Endothelial cell (in vitro differentiated cells): Measurements from ENCODE around the gene JMJD6. TPM values are rescaled to one million over a fixed set of nuclear protein-coding genes. Genes with fewer than 3 reads are reported as not detected.
"Not testable (repeated sequence)": the region's sequence is repeated elsewhere in the genome, so short reads cannot be mapped to it uniquely, and the experiment has no call there.

ENCODE experiments used
- DNase-seq: peaks from one replicate; pipeline ENCODE4 v3.0.0; 2021; ENCODE audit warnings: low spot score
- H3K27ac Mint-ChIP-seq: one replicate; pipeline ENCODE4 v1.8.0; 2021; ENCODE audit warnings: mixed read lengths, inconsistent platforms; ENCODE audit not compliant: unreplicated experiment
- H3K27me3 Mint-ChIP-seq: one replicate; pipeline ENCODE4 v1.8.0; 2021; ENCODE audit warnings: mild to moderate bottlenecking, moderate library complexity, mixed read lengths, inconsistent platforms; ENCODE audit not compliant: unreplicated experiment
- H3K36me3 Mint-ChIP-seq: one replicate; pipeline ENCODE4 v1.8.0; 2021; ENCODE audit warnings: mild to moderate bottlenecking, low read depth, mixed read lengths, inconsistent platforms; ENCODE audit not compliant: unreplicated experiment
- H3K4me1 Mint-ChIP-seq: one replicate; pipeline ENCODE4 v1.8.0; 2021; ENCODE audit warnings: mild to moderate bottlenecking, mixed read lengths, inconsistent platforms; ENCODE audit not compliant: unreplicated experiment
- H3K4me3 Mint-ChIP-seq: one replicate; pipeline ENCODE4 v1.8.0; 2021; ENCODE audit warnings: mild to moderate bottlenecking, mixed read lengths, inconsistent platforms; ENCODE audit not compliant: unreplicated experiment
- H3K9me3 Mint-ChIP-seq: one replicate; pipeline ENCODE4 v1.8.0; 2021; ENCODE audit warnings: mixed read lengths, inconsistent platforms; ENCODE audit not compliant: unreplicated experiment
- CTCF ChIP-seq: fragments of 200-600 bp; sonication (generic); IDR thresholded peaks from one replicate; pipeline ENCODE4 v1.5.0; 2021; ENCODE audit warnings: antibody characterized with exemption; ENCODE audit not compliant: unreplicated experiment
- total RNA-seq: library from RNA; stranded (reverse); fragmentation: NEBNext Ultra II Directional; extraction: Animal tissue kit (Norgen Biotek cat#: 25700); gene quantifications from one replicate; pipeline ENCODE4 v1.2.1, GENCODE V29; 2021; ENCODE audit not compliant: unreplicated experiment

JMJD6 gene
- total RNA-seq, 1 donor from 2014 or later = 25.6 TPM

- no peak overlapping the region for H3K27ac Mint-ChIP-seq
- H3K27me3 Mint-ChIP-seq = no peaks in the 10 kb centered on the region
- H3K36me3 Mint-ChIP-seq = peaks cover 28% of the 10 kb centered on the region
- no peak overlapping the region for H3K4me3 Mint-ChIP-seq
- no peaks in the 10 kb centered on the region for H3K9me3 Mint-ChIP-seq
- no peaks in the 10 kb centered on the region for H3K4me1 Mint-ChIP-seq
- DNase-seq = no peak
- no peak for TF ChIP-seq CTCF
Measured at GRCh38 chr17:76747716-76748363, 21.4 kb upstream of the JMJD6 start.

- not testable (repeated sequence) for H3K4me3 Mint-ChIP-seq, H3K4me1 Mint-ChIP-seq, H3K9me3 Mint-ChIP-seq, H3K27ac Mint-ChIP-seq, DNase-seq, H3K27me3 Mint-ChIP-seq
- peaks cover 30% of the 10 kb centered on the region for H3K36me3 Mint-ChIP-seq
Measured at GRCh38 chr17:76745785-76746184, 19.4 kb upstream of the JMJD6 start.

- peaks cover under 1% of the 10 kb centered on the region for H3K27me3 Mint-ChIP-seq
- no peaks in the 10 kb centered on the region for H3K9me3 Mint-ChIP-seq
- no peak for DNase-seq
- no peak overlapping the region for H3K27ac Mint-ChIP-seq
- H3K4me3 Mint-ChIP-seq = no peak overlapping the region
- H3K36me3 Mint-ChIP-seq = peaks cover 26% of the 10 kb centered on the region
- no peaks in the 10 kb centered on the region for H3K4me1 Mint-ChIP-seq
- no peak for TF ChIP-seq CTCF
Measured at GRCh38 chr17:76744747-76745146, 18.3 kb upstream of the JMJD6 start.

GRCh38 chr17:76742958-76743357 is 16.6 kb upstream of the JMJD6 start:
- H3K4me1 Mint-ChIP-seq = peaks cover 10% of the 10 kb centered on the region
- peaks cover 17% of the 10 kb centered on the region for H3K36me3 Mint-ChIP-seq
- peaks cover 8% of the 10 kb centered on the region for H3K27me3 Mint-ChIP-seq
- H3K27ac Mint-ChIP-seq = no peak overlapping the region
- no peak for TF ChIP-seq CTCF
- no peaks in the 10 kb centered on the region for H3K9me3 Mint-ChIP-seq
- no peak overlapping the region for H3K4me3 Mint-ChIP-seq
- no peak for DNase-seq

GRCh38 chr17:76740329-76741118 is 14.1 kb upstream of the JMJD6 start:
- Mint-ChIP-seq H3K4me3 (no peak overlapping the region), H3K27ac (no peak overlapping the region), H3K36me3 (peaks cover 18% of the 10 kb centered on the region), H3K27me3 (peaks cover 12% of the 10 kb centered on the region), H3K4me1 (peaks cover 17% of the 10 kb centered on the region), H3K9me3 (no peaks in the 10 kb centered on the region)
- no peak for DNase-seq
- no peak for TF ChIP-seq CTCF

GRCh38 chr17:76739568-76740115 is 13.2 kb upstream of the JMJD6 start:
- H3K36me3 Mint-ChIP-seq = peaks cover 22% of the 10 kb centered on the region
- DNase-seq, H3K27ac Mint-ChIP-seq, H3K4me3 Mint-ChIP-seq, H3K9me3 Mint-ChIP-seq: not testable (repeated sequence)
- H3K27me3 Mint-ChIP-seq = peaks cover 12% of the 10 kb centered on the region
- H3K4me1 Mint-ChIP-seq = peaks cover 22% of the 10 kb centered on the region
